Effector memory CD4-positive, alpha-beta T cell (primary cell): ENCODE results near the gene BICRA.

Source experiments
- DNase-seq, 3 donors: peaks; one replicate each; pipeline ENCODE4 v3.0.0-alpha.2; 2020
- H3K27ac ChIP-seq: 2 replicates; pipeline ENCODE4 v1.7.0; 2013; ENCODE audit warnings: mild to moderate bottlenecking, low read length, moderate library complexity; ENCODE audit not compliant: insufficient read depth, poor library complexity, severe bottlenecking
- H3K27me3 ChIP-seq: replicated peaks from 2 replicates; pipeline ENCODE4 v1.7.0; 2013; ENCODE audit warnings: mild to moderate bottlenecking, low read length; ENCODE audit not compliant: insufficient read depth, control insufficient read depth, poor library complexity, severe bottlenecking
- H3K36me3 ChIP-seq: 2 replicates; pipeline ENCODE4 v1.7.0; 2013; ENCODE audit warnings: mild to moderate bottlenecking, low read length, moderate library complexity; ENCODE audit not compliant: control insufficient read depth, insufficient read depth
- H3K4me1 ChIP-seq: 2 replicates; pipeline ENCODE4 v1.7.0; 2013; ENCODE audit warnings: low read length, mild to moderate bottlenecking; ENCODE audit not compliant: control insufficient read depth, insufficient read depth, poor library complexity, severe bottlenecking
- H3K4me3 ChIP-seq: 2 replicates; pipeline ENCODE4 v1.7.0; 2013; ENCODE audit warnings: low read length, low read depth, mild to moderate bottlenecking; ENCODE audit not compliant: insufficient read depth, poor library complexity, severe bottlenecking
- H3K9me3 ChIP-seq: 2 replicates; pipeline ENCODE4 v1.7.0; 2013; ENCODE audit warnings: mild to moderate bottlenecking, low read length, moderate library complexity; ENCODE audit not compliant: control insufficient read depth

Gene BICRA

DNA sequence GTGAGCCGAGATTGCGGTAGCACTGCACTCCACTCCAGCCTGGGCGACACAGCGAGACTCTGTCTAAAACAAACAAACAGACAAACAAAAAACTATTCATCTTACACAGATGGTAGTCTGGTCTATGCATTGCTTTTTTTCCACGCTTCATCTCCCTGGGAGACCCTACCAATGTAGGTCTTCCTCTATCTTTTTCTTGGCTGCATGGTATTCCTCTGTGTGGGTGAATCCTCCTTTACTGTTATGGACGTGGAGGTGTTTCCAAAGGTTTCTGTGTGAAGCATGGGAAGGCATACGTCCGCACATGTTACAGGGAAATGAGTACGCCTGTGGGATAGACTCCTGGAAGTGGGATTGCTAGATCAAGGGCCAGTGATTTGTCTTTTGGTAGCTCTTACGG lies 5.6 kb downstream of the BICRA start:
- H3K4me3 ChIP-seq: no peak overlapping the region
- H3K9me3 ChIP-seq: no peaks in the 10 kb centered on the region
- H3K36me3 ChIP-seq: no peaks in the 10 kb centered on the region
- no peak overlapping the region for H3K27ac ChIP-seq
- no peak for DNase-seq
- H3K4me1 ChIP-seq: peaks cover 5% of the 10 kb centered on the region
- H3K27me3 ChIP-seq: no peaks in the 10 kb centered on the region

DNA sequence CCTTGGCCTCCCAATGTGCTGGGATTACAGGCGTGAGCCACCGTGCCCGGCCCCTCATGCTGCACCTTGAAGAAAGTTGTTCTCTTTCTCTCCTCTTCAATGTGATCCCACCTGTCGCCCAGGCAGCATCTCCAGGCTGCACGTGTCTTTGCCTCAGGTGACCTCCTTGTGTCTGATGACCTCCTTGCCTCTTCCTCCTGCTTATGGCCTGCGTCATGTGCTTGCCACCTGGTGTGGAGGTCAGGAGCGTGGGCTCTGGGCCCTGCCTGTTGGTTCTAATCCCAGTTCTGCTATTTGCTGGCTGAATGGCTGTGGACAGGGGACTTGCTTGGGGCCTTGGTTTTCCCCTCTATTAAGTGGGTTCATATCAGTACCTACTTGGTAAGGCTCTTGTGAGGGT lies 6.3 kb downstream of the BICRA start:
- DNase-seq: no peak
- Histone ChIP-seq H3K4me1 (peaks cover 5% of the 10 kb centered on the region), H3K27me3 (no peaks in the 10 kb centered on the region), H3K27ac (no peak overlapping the region), H3K36me3 (no peaks in the 10 kb centered on the region), H3K4me3 (no peak overlapping the region), H3K9me3 (no peaks in the 10 kb centered on the region)

DNA sequence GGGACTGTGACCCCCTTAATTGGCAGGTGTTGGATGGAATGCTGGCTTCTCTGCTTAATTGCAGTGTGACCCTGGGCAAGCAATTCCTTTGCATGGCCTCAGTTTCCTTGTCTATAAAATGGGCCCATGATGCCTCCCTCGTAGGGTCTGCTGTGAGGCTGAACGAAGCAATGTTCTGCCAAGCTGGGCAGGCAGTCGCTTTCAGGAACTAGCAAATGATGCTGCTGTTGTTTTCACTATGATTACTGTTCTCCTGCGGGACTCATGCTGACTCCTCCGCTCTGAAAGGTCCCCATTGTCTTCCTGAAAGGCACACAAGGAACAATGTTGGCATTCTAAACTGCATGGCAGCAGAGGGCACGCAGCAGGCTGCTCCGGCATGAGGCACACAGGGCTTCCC lies 6.8 kb downstream of the BICRA start:
- Histone ChIP-seq H3K27ac (no peak overlapping the region), H3K27me3 (no peaks in the 10 kb centered on the region), H3K36me3 (no peaks in the 10 kb centered on the region), H3K9me3 (no peaks in the 10 kb centered on the region), H3K4me3 (no peak overlapping the region), H3K4me1 (peaks cover 5% of the 10 kb centered on the region)
- DNase-seq: no peak

GRCh38 chr19:47618771-47619170 lies 9.8 kb downstream of the BICRA start:
- Histone ChIP-seq H3K36me3 (peaks cover 3% of the 10 kb centered on the region), H3K27me3 (no peaks in the 10 kb centered on the region), H3K4me3 (no peak overlapping the region), H3K4me1 (peaks cover 5% of the 10 kb centered on the region), H3K9me3 (no peaks in the 10 kb centered on the region), H3K27ac (no peak overlapping the region)
- DNase-seq: no peak

DNA sequence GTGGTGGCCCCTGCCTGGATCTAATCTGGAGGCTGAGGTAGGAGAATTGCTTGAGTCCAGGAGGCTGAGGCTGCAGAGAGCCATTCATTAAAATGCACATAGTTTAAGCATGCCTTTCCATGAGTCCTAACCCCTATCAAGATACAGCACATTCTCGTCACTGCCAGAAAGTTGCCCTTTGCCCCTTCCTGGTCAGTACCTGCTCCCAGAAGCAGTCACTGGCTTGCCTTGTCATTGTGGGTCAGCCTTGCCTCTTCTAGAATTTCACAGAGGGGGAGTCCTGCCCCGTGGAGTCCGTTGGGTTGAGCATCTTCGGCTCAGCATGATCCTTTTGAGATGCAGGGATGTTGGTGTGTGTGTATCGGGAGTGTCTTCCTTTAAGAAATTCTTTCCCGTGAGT lies 10.8 kb downstream of the BICRA start:
- no peak for DNase-seq
- H3K36me3 ChIP-seq: peaks cover 3% of the 10 kb centered on the region
- H3K27ac ChIP-seq: no peak overlapping the region
- no peak overlapping the region for H3K4me3 ChIP-seq
- H3K4me1 ChIP-seq: peaks cover 5% of the 10 kb centered on the region
- no peaks in the 10 kb centered on the region for H3K27me3 ChIP-seq
- no peaks in the 10 kb centered on the region for H3K9me3 ChIP-seq

DNA sequence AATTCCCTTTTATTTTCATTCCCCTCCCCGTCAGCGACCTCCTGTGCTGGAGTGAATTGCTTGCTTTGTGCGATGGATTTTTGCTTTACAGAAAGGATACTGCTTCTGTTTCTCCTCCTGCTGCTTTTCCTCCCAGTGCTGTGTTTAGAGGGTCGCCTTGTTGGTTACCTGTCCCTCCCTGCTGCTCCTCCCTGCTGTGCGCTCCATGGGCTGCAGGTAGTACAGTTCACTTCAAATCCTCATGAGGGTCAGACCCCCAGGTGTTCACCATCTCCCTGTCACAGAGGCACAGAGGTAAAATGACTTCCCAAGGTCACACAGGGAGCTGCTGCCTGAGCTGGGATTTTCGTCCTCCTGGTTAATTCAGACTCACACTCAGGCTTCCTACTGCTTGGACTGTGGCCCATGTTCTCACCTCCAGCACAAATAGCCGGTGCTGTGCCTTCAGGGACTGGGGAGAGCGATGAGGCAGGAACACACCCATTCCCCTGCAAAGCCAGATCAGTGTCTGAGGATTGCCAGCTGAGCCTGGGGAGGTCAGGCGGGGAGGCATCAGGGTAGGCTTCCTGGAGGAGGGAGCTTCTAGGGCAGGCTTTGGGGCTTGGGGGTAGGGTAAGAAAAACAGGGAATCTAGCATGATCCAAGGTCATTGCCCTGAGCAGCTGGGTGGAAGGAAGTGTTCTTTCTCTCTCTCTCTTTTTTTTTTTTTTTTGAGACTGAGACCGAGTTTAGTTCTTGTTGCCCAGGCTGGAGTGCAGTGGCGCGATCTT lies 14.4 kb downstream of the BICRA start:
- no peak overlapping the region for H3K4me3 ChIP-seq
- no peaks in the 10 kb centered on the region for H3K27me3 ChIP-seq
- no peaks in the 10 kb centered on the region for H3K4me1 ChIP-seq
- no peaks in the 10 kb centered on the region for H3K9me3 ChIP-seq
- H3K36me3 ChIP-seq: peaks cover 6% of the 10 kb centered on the region
- peak overlapping the region; percentile 9 for H3K27ac ChIP-seq
- DNase-seq: no peak

DNA sequence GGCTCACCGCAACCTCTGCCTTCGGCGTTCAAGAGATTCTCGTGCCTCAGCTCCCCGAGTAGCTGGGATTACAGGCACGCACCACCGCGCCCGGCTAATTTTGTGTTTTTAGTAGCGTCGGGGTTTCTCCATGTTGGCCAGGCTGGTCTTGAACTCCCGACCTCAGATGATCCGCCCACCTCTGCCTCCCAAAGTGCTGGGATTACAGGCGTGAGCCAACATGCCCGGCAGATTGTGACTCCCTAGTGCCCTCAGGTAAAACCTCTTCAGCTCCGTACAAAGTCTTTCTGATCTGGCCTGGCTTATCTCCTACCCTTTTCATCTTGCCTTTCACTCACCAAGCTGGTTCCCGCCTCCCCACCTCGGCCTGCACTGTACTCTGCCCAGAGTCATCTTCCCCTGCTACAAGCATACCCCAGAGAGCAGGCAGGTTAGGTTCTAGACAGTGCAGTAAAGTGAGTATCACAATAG lies 15.0 kb downstream of the BICRA start:
- Histone ChIP-seq H3K27me3 (no peaks in the 10 kb centered on the region), H3K36me3 (peaks cover 6% of the 10 kb centered on the region), H3K27ac (no peak overlapping the region), H3K4me3 (no peak overlapping the region), H3K4me1 (no peaks in the 10 kb centered on the region), H3K9me3 (no peaks in the 10 kb centered on the region)
- DNase-seq: no peak

GRCh38 chr19:47625650-47626049 lies 16.7 kb downstream of the BICRA start:
- Histone ChIP-seq H3K27ac (no peak overlapping the region), H3K4me3 (no peak overlapping the region), H3K27me3 (no peaks in the 10 kb centered on the region), H3K4me1 (no peaks in the 10 kb centered on the region), H3K9me3 (no peaks in the 10 kb centered on the region), H3K36me3 (peaks cover 6% of the 10 kb centered on the region)
- DNase-seq: no peak

DNA sequence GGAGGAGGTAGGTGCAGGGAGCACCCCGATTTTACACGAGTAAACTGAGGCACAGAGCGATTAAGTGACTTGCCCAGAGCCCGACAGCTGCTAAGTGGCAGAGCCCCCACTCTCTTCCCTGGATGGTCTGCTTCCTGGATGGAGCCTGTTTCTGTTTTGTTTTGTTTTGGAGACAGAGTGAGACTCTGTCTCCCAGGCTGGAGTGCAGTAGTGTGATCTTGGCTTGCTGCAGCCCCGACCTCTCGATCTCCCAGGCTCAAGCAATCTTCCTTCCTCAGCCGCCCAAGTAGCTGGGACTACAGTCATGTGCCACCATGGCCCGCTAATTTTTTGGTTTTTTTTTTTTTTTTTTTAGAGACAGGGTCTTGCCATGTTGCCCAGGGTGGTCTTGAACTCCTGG lies 17.3 kb downstream of the BICRA start:
- no peaks in the 10 kb centered on the region for H3K27me3 ChIP-seq
- DNase-seq: no peak
- H3K27ac ChIP-seq: no peak overlapping the region
- no peak overlapping the region for H3K4me3 ChIP-seq
- H3K36me3 ChIP-seq: peaks cover 6% of the 10 kb centered on the region
- no peaks in the 10 kb centered on the region for H3K9me3 ChIP-seq
- H3K4me1 ChIP-seq: no peaks in the 10 kb centered on the region

DNA sequence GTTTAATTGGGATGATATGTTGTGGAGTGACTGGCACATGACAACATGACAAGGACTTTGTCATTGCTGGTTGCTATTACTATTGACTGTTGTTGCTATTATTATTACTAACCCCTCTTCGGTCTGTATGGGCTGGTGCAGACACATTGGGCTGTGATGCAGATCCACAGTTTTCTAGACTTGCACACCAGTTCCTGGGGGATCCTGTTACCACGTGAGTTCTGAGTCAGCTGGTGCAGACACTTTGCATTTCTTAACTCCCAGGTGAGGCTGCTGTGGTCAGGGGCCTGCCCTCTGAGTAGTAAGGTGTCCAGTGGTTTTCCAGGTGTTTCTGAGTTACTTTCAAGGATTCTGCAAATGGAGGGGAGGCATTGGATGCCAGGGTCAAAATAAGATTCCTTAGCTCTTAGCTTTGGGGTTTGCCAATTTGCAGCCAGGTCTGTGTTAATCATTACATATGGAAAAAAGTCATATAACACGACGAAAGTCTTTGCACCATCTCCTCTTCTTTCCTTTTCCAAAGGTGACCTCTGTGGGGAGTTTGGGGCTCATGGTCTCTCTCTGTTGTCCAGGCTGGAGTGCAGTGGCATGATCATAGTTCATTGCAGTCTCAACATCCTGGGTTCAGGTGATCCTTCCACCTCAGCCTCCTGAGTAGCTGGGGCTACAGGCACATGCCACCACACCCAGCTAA lies 19.3 kb downstream of the BICRA start:
- no peaks in the 10 kb centered on the region for H3K27me3 ChIP-seq
- DNase-seq: no peak
- H3K4me1 ChIP-seq: no peaks in the 10 kb centered on the region
- no peaks in the 10 kb centered on the region for H3K9me3 ChIP-seq
- H3K36me3 ChIP-seq: peaks cover 7% of the 10 kb centered on the region
- H3K4me3 ChIP-seq: no peak overlapping the region
- H3K27ac ChIP-seq: no peak overlapping the region
